Mononuclear cell (primary cell): Measurements from ENCODE around the gene ADNP2. TPM values are rescaled to one million over a fixed set of nuclear protein-coding genes. Genes with fewer than 3 reads are reported as not detected.
"Not testable (repeated sequence)": the region's sequence is repeated elsewhere in the genome, so short reads cannot be mapped to it uniquely, and the experiment has no call there.

Experiments used
- H3K27me3 ChIP-seq: 2 replicates; pipeline ENCODE4 v1.6.0; 2011; ENCODE audit warnings: low read length, control low read depth; ENCODE audit not compliant: insufficient read depth
- H3K4me1 ChIP-seq: 2 replicates; pipeline ENCODE4 v1.5.1; 2011; ENCODE audit warnings: mild to moderate bottlenecking, low read length, control low read depth; ENCODE audit not compliant: insufficient read depth
- H3K4me3 ChIP-seq: 2 replicates; pipeline ENCODE4 v1.5.1; 2011; ENCODE audit warnings: mild to moderate bottlenecking, low read length, moderate library complexity
- H3K9me3 ChIP-seq: 2 replicates; pipeline ENCODE4 v1.5.1; 2011; ENCODE audit warnings: low read depth, mild to moderate bottlenecking, control low read depth, low read length
- total RNA-seq: library from RNA; depleted of rRNA; stranded (reverse); fragments of >200 nt; gene quantifications from one replicate; pipeline ENCODE4 v1.2.3, GENCODE V29; 2012

Gene ADNP2
- total RNA-seq, 1 donor = 83.3 TPM

GRCh38 chr18:80147418-80148325 is 38.6 kb downstream of the ADNP2 start:
- Histone ChIP-seq H3K4me1 (peaks cover 17% of the 10 kb centered on the region), H3K9me3 (no peaks in the 10 kb centered on the region), H3K4me3 (peak overlapping the region; percentile 39), H3K27me3 (peaks cover 5% of the 10 kb centered on the region)

GRCh38 chr18:80148326-80149199 is 39.5 kb downstream of the ADNP2 start:
- Histone ChIP-seq H3K27me3 (peaks cover 5% of the 10 kb centered on the region), H3K4me3 (peak overlapping the region; percentile 39), H3K9me3 (no peaks in the 10 kb centered on the region), H3K4me1 (peaks cover 17% of the 10 kb centered on the region)

DNA sequence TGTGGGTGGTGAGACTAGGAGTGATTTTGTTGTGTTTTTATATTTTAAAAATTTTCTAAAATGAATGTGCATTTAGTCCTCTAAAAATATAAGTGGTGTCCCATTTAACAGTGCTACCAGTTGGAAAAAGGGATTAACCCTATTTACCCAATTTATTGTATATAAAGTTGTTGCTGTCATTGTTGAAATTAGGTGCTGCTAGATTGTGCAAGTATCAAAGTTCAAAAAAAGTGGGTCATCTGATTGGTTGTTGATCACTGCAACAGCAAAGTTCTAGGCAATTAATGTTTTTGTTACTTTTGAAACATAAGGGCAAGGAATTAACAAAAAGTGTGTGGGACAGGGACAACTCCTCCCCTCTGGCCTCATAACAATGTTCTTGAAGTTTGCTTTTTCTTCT is 40.6 kb downstream of the ADNP2 start:
- H3K9me3 ChIP-seq = no peaks in the 10 kb centered on the region
- H3K4me3 ChIP-seq = no peak overlapping the region
- peaks cover 5% of the 10 kb centered on the region for H3K27me3 ChIP-seq
- H3K4me1 ChIP-seq = peaks cover 17% of the 10 kb centered on the region

DNA sequence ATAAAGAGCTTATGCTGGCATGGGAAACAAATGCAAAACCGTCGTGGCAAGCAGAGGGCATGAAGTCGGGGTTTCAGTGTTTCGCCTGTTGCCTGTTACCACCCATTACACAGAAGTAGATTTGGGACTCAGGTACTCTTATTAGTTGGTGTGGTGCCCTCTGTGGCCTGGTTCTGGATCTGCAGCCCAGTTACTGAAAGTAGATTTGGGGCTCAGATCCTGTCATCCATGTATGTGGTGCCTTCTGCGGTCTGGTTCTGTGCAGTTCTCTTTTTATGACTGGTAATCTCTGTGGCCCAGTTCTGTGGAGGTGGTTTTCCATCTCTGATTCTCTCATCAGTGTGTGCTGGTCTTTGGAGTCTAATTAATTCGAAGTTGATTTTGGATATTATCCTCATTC is 45.2 kb downstream of the ADNP2 start:
- no peak overlapping the region for H3K4me3 ChIP-seq
- H3K27me3 ChIP-seq = no peaks in the 10 kb centered on the region
- H3K4me1 ChIP-seq = no peaks in the 10 kb centered on the region
- H3K9me3 ChIP-seq = no peaks in the 10 kb centered on the region

DNA sequence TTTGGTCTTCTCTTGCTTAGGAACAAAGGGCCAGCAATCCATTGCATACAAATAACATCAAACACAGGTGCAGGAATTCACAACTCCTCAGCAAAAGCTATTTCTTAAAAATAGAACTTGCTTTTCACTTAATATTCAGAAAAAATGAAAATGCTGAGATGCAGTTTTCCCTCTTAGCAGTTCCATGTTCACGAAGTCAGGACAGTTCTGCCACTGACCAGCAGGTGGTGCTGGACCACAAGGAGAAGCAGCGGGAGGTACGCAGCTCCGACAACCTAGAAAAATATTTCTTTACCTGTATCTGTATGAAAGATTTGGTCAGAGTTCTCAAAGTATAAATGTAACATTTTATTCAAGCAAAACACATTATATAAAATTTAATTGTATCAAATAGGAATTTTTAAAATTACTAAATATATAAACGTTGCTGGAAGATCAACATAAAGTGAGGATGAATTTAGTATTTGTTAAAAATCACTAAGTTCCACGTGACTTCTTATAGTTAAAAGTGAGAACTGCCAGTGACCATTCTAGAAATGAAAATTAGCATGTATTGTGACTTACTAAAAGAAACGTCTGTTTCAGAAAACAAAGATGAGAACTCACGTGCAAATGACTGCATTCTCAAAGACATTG is 48.8 kb downstream of the ADNP2 start:
- no peaks in the 10 kb centered on the region for H3K4me1 ChIP-seq
- H3K9me3 ChIP-seq = no peaks in the 10 kb centered on the region
- H3K27me3 ChIP-seq = no peaks in the 10 kb centered on the region
- no peak overlapping the region for H3K4me3 ChIP-seq

DNA sequence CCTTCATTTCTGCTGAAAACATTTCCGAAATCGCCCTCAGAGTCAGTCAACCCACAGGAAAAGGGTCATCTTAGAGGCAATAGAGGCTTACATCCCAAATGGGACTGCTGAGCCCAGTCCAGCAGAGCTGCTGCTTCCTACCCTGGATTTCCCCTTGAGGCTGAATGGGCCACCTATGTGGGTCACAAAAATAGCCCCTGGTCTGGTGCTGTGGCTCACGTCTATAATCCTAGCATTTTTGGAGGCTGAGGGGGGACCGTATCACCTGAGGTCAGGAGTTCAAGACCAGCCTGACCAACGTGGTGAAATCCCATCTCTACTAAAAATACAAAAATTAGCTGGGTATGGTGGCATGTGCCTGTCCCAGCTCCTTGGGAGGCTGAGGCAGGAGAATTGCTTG is 49.3 kb downstream of the ADNP2 start:
- Histone ChIP-seq H3K9me3 (no peaks in the 10 kb centered on the region), H3K4me1 (no peaks in the 10 kb centered on the region), H3K27me3 (no peaks in the 10 kb centered on the region), H3K4me3 (no peak overlapping the region)

DNA sequence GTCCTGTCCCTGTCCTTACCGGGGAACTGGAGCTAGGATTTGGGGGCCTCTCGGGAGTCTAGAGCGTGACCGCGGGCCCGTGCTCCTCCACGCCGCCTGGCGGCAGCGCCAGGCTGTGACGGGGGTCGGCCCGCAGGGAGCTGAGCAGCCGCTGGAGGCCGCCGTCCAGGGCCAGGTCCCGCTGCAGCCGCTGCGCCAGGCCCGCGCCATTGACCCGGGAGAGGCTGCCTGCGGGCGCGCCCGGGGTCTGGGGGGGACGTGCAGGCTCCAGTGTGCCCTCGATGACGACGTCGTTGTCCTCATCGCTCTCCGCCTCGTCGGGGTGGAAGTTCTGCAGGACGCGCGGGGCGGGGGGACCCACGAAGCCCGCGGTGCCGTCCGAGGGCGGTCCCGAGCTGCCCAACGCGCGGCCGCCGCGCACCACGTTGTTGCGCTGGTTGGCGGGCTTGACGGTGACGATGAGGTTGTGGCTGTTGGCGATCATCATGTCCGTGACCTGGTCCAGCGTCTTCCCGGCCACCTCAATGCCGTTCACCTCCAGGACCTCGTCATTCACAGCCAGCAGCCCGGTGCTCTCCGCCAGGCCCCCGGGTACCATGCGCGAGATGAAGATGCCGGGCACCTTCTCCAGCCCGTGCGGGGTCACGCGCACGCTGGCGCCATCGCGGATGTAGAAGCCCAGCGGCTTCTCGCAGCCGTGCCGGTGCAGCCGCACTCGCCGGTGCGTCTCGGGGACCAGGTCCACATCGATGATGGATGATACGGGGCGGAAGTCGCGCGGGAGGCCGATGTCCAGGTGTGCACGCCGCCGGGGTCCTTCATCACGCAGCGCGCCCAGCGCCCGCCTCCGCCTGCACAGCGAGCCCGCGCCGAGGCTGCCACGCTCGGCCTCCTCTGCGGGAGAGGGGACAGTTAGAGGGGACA is 50.9 kb downstream of the ADNP2 start:
- H3K9me3 ChIP-seq = peaks cover 7% of the 10 kb centered on the region
- H3K4me1 ChIP-seq = no peaks in the 10 kb centered on the region
- no peak overlapping the region for H3K4me3 ChIP-seq
- no peaks in the 10 kb centered on the region for H3K27me3 ChIP-seq

DNA sequence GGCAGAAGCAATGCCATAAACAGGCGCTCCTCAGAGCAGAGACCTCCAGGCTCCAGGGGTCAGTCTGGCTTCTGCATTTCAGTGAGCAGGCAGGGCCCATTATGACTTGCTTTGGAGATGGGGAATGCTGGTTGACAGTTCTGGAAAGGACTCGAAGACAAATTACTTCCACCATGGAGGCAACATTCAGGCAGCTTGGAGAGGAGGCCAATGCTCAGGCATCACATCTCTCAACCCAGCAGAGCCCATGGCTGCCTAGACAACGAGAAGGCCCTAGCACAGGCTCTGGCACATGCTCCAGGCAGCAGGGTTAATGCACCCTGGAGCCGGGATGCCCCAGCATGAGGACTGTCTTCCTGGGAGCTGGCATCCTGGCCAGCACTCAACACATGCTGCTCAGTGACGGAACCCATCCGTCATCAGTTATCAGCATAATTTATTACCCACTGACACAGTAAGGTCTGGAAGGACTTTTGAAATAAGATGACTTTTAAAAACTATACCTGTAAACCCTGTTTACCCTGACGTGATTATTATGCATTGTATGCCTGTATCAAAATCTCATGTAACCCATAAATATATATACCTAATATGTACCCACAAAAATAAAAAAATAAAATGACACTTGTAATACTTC is 52.8 kb downstream of the ADNP2 start:
- Histone ChIP-seq H3K4me3 (no peak overlapping the region), H3K4me1 (no peaks in the 10 kb centered on the region), H3K9me3 (peaks cover 9% of the 10 kb centered on the region), H3K27me3 (no peaks in the 10 kb centered on the region)

DNA sequence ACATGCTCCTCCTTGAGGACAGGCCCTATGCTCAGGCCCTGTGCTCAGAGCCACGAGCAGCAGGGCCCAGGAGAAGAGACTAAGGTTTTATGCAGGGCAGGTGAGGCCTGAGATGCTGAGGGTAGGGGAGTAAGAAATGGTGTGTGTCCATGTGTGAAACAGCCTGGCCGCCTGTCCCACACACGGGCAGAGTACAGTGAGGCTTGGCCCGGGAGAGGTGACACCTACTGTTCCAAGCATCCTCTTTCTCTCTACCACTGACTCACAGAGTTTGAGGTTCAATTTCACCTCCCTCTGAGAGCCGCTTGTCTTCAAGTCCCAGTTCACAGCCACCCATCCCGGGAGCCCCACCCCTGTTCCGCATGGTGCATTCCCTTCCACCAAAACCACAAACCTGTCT is 54.1 kb downstream of the ADNP2 start:
- no peak overlapping the region for H3K4me3 ChIP-seq
- no peaks in the 10 kb centered on the region for H3K4me1 ChIP-seq
- H3K9me3 ChIP-seq = peaks cover 9% of the 10 kb centered on the region
- H3K27me3 ChIP-seq = no peaks in the 10 kb centered on the region

DNA sequence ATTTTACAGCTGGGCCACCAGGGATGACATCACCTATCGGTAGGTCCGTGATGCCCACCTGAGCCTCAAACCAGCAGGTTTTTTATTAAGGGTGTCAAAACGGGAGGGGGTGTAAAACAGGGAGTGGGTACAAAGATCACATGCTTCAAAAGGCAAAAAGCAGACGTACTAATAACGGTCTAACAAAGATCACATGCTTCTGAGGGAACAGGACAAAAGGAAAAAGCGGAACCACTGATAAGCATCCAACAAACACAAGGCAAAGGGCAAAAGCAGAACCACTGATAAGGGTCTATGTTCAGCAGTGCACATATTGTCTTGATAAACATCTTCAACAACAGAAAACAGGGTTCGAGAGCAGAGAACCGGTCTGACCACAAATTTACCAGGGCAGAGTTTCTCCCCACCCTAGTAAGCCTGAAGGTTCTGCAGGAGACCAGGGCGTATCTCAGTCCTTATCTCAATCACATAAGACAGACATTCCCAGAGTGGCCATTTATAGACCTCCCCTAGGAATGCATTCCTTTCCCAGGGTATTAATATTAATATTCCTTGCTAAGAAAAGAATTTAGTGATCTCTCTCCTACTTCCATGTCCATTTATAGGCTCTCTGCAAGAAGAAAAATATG is 55.8 kb downstream of the ADNP2 start:
- H3K4me1 ChIP-seq, H3K4me3 ChIP-seq, H3K9me3 ChIP-seq, H3K27me3 ChIP-seq: not testable (repeated sequence)

GRCh38 chr18:80166240-80166639 is 57.2 kb downstream of the ADNP2 start:
- H3K9me3 ChIP-seq = peaks cover 9% of the 10 kb centered on the region
- no peak overlapping the region for H3K4me3 ChIP-seq
- peaks cover 7% of the 10 kb centered on the region for H3K27me3 ChIP-seq
- no peaks in the 10 kb centered on the region for H3K4me1 ChIP-seq

GRCh38 chr18:80166725-80167124 is 57.7 kb downstream of the ADNP2 start:
- Histone ChIP-seq H3K4me1 (no peaks in the 10 kb centered on the region), H3K9me3 (peaks cover 9% of the 10 kb centered on the region), H3K27me3 (peaks cover 11% of the 10 kb centered on the region), H3K4me3 (no peak overlapping the region)

DNA sequence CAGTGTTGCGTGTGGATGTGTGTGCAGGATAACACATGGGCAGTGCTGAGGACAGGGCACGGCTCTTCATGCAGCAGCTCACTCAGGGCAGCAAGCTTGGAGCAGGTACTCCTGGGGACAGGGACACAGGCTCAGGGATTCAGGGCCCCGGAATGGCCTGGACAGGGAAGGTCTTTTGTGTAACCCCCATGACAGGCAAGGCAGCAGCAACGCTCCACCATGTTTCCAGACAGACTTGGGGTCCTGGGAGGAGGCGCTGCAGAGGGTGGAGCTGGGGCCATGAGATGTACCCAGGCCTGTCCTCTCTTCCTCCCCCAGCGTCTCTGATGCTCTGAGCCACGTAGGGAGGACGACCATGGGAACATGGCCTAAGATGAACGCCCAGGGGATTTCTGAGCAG is 58.3 kb downstream of the ADNP2 start:
- Histone ChIP-seq H3K9me3 (peaks cover 9% of the 10 kb centered on the region), H3K27me3 (peaks cover 15% of the 10 kb centered on the region), H3K4me1 (no peaks in the 10 kb centered on the region), H3K4me3 (no peak overlapping the region)
